ENCODE results near the gene ERICH4. TPM values are rescaled to one million over a fixed set of nuclear protein-coding genes. Genes with fewer than 3 reads are reported as not detected.
A peak's percentile ranks its signal among the peaks of the same experiment; 100 is the strongest.

Gene ERICH4
- total and polyA plus RNA-seq, 9 of the 15 experiments (the other 6 are each of a cell fraction or from before 2014, with no cell fraction given), result not detected

GRCh38 chr19:41478875-41479756, 36.2 kb downstream of the ERICH4 start:
- ATAC-seq (peak; percentile 83; the same call in 1 of the 3 replicates), DNase-seq (ENCODE audit: extremely low read depth in 1 of 4, low spot score in 3 of 4) (no peak), FAIRE-seq (peak; percentile 46)
- intact Hi-C loops (cut with micrococcal nuclease) (no loop called here), in situ Hi-C loops (cut with MboI) (no loop called here)
- POLR2A ChIA-PET, result interaction anchor here (0.6 to 1.1 kb wide), 3 partner anchors 18 to 254 kb away, joined by 4 read pairs; no protein-coding TSS in a partner anchor
- WGBS (ENCODE audit: insufficient coverage, low coverage, missing lambda C conversion rate), result 11% methylated on average over 15 of the region's 15 CpGs
- H3K9me1 ChIP-seq (ENCODE audit: control insufficient read depth, insufficient read depth, low read length), result no peaks in the 10 kb centered on the region
- no peaks in the 10 kb centered on the region for H3K36me3 ChIP-seq (ENCODE audit: control insufficient read depth, insufficient read depth, low read length)
- no peaks in the 10 kb centered on the region for H4K20me1 ChIP-seq (replicated peaks; ENCODE audit: control insufficient read depth, insufficient read depth, low read length)
- H3K9me3 ChIP-seq (replicated peaks; ENCODE audit: control insufficient read depth, insufficient read depth, low read depth, low read length), result no peaks in the 10 kb centered on the region
- H3K9ac ChIP-seq (ENCODE audit: insufficient read depth in 1 of 2, low read depth in 2 of 2, low read length in 2 of 2), result no peak overlapping the region
- H3K4me2 ChIP-seq (ENCODE audit: insufficient read depth, low read length), result peak overlapping the region; percentile 56
- CTCF ChIA-PET (ENCODE audit: low intra/inter-chr PET ratio), result no interaction called here
- peaks cover 0 to 7% of the 10 kb centered on the region in 2 experiments; a peak in 3 of 5 replicates for H3K4me1 ChIP-seq (replicated peaks in 1 of 2; ENCODE audit: control insufficient read depth in 2 of 2, insufficient read depth in 2 of 2, low read length in 2 of 2)
- no peak overlapping the region for H3K4me3 ChIP-seq
- H3K27ac ChIP-seq (ENCODE audit: extremely low read depth, low read depth, low read length), result no peak overlapping the region; the same call in 2 of the 3 replicates
- peaks cover 3 to 17% of the 10 kb centered on the region in 2 experiments; a peak in 2 of 5 replicates for H3K27me3 ChIP-seq (ENCODE audit: control insufficient read depth in 2 of 2, insufficient read depth in 2 of 2, low read length in 2 of 2)
- peak overlapping the region; percentile 75 for H2AFZ ChIP-seq (ENCODE audit: low read depth, low read length)
- no TSS peak for BruUV-seq (replicated peaks)
- no peaks in the 10 kb centered on the region for H3K79me2 ChIP-seq (ENCODE audit: control insufficient read depth, insufficient read depth, low read length)
- TF ChIP-seq CEBPG (CRISPR knock-in tag; IDR thresholded peaks at IDR 0.05) (no peak), CEBPG (tag; conservative IDR thresholded peaks at IDR 0.05 in 1 of 2, IDR thresholded peaks at IDR 0.05 in 1 of 2) (no peak), E2F3 (CRISPR knock-in tag; IDR thresholded peaks at IDR 0.05) (no peak), CXXC5 (CRISPR knock-in tag; IDR thresholded peaks at IDR 0.05) (0 out of 2 replicates have a peak, but pooled peaks have one; percentile 14), GABPA (tag; conservative IDR thresholded peaks at IDR 0.05; ENCODE audit: low read depth) (peak; percentile 37; the same call in 1 of the 2 replicates), ATF7 (IDR thresholded peaks at IDR 0.05) (0 out of 2 replicates have a peak, but pooled peaks have one; percentile 22), SP1 (CRISPR knock-in tag; IDR thresholded peaks at IDR 0.05) (no peak), CHD1 (IDR thresholded peaks at IDR 0.05; ENCODE audit: low read length) (no peak), KDM2B (CRISPR knock-in tag; IDR thresholded peaks at IDR 0.05) (no peak), NR3C1 (CRISPR knock-in tag; IDR thresholded peaks at IDR 0.05) (no peak), SMAD2 (IDR thresholded peaks at IDR 0.05; ENCODE audit: low read depth, low read length) (no peak), JUND (IDR thresholded peaks at IDR 0.05; ENCODE audit: borderline replicate concordance, low read depth, low read length) (no peak), JUND (tag; IDR thresholded peaks at IDR 0.05; ENCODE audit: borderline replicate concordance, low read depth, low read length) (no peak), SMAD1 (IDR thresholded peaks at IDR 0.05; ENCODE audit: low read depth, low read length, partially characterized antibody) (no peak), PHB (CRISPR knock-in tag; IDR thresholded peaks at IDR 0.05) (no peak), PRDM10 (IDR thresholded peaks at IDR 0.05; ENCODE audit: partially characterized antibody) (peak; percentile 90), ZNF589 (CRISPR knock-in tag; IDR thresholded peaks at IDR 0.05; ENCODE audit: low read depth) (peak; percentile 51; the same call in 1 of the 2 replicates), MAX (CRISPR knock-in tag; IDR thresholded peaks at IDR 0.05) (no peak), ZNF224 (CRISPR knock-in tag; IDR thresholded peaks at IDR 0.05) (no peak)
